Measurements from ENCODE around the gene NAXE.
A peak's percentile ranks its signal among the peaks of the same experiment; 100 is the strongest.
"Not testable (repeated sequence)": the region's sequence is repeated elsewhere in the genome, so short reads cannot be mapped to it uniquely, and the experiment has no call there.

NAXE gene

GRCh38 chr1:156601122-156601830, 9.7 kb downstream of the NAXE start, which contains the start of gene GPATCH4:
GPATCH4 (minus strand) TSS chr1:156601479.
- Histone ChIP-seq H3K9me3 (ENCODE audit: severe bottlenecking) (no peaks in the 10 kb centered on the region), H3K4me3 (ENCODE audit: low read depth, low read length) (peak within 1 kb of the TSS; percentile 87), H3K36me3 (peaks cover 33% of the 10 kb centered on the region), H3K27ac (peak within 1 kb of the TSS; percentile 71), H3K27me3 (ENCODE audit: insufficient read depth, low read depth, severe bottlenecking) (no peaks in the 10 kb centered on the region)
- peak; percentile 86 for DNase-seq
- TF ChIP-seq, protein P1, sequence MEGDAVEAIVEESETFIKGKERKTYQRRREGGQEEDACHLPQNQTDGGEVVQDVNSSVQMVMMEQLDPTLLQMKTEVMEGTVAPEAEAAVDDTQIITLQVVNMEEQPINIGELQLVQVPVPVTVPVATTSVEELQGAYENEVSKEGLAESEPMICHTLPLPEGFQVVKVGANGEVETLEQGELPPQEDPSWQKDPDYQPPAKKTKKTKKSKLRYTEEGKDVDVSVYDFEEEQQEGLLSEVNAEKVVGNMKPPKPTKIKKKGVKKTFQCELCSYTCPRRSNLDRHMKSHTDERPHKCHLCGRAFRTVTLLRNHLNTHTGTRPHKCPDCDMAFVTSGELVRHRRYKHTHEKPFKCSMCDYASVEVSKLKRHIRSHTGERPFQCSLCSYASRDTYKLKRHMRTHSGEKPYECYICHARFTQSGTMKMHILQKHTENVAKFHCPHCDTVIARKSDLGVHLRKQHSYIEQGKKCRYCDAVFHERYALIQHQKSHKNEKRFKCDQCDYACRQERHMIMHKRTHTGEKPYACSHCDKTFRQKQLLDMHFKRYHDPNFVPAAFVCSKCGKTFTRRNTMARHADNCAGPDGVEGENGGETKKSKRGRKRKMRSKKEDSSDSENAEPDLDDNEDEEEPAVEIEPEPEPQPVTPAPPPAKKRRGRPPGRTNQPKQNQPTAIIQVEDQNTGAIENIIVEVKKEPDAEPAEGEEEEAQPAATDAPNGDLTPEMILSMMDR (IDR thresholded peaks at IDR 0.05; ENCODE audit: low read depth, low read length), result no peak

GRCh38 chr1:156601892-156602291, 10.3 kb downstream of the NAXE start:
- no peaks in the 10 kb centered on the region for H3K27me3 ChIP-seq (ENCODE audit: insufficient read depth, low read depth, severe bottlenecking)
- peak overlapping the region; percentile 87 for H3K4me3 ChIP-seq (ENCODE audit: low read depth, low read length)
- H3K9me3 ChIP-seq (ENCODE audit: severe bottlenecking), result no peaks in the 10 kb centered on the region
- peak overlapping the region; percentile 71 for H3K27ac ChIP-seq
- DNase-seq, result no peak
- peaks cover 27% of the 10 kb centered on the region for H3K36me3 ChIP-seq
- TF ChIP-seq, protein P1 (IDR thresholded peaks at IDR 0.05; ENCODE audit: low read depth, low read length), result no peak

GRCh38 chr1:156602557-156602993, 11.0 kb downstream of the NAXE start:
- Histone ChIP-seq H3K27ac (no peak overlapping the region), H3K27me3 (ENCODE audit: insufficient read depth, low read depth, severe bottlenecking) (no peaks in the 10 kb centered on the region), H3K36me3 (peaks cover 20% of the 10 kb centered on the region), H3K9me3 (ENCODE audit: severe bottlenecking) (no peaks in the 10 kb centered on the region), H3K4me3 (ENCODE audit: low read depth, low read length) (no peak overlapping the region)
- DNase-seq, result no peak
- TF ChIP-seq, protein P1 (IDR thresholded peaks at IDR 0.05; ENCODE audit: low read depth, low read length), result peak; percentile 65

- not testable (repeated sequence) for H3K4me3 ChIP-seq (ENCODE audit: low read depth, low read length); H3K9me3 ChIP-seq (ENCODE audit: severe bottlenecking); DNase-seq; H3K27ac ChIP-seq; H3K27me3 ChIP-seq (ENCODE audit: insufficient read depth, low read depth, severe bottlenecking); H3K36me3 ChIP-seq
Observed at GRCh38 chr1:156607344-156607743, 15.8 kb downstream of the NAXE start.

DNA sequence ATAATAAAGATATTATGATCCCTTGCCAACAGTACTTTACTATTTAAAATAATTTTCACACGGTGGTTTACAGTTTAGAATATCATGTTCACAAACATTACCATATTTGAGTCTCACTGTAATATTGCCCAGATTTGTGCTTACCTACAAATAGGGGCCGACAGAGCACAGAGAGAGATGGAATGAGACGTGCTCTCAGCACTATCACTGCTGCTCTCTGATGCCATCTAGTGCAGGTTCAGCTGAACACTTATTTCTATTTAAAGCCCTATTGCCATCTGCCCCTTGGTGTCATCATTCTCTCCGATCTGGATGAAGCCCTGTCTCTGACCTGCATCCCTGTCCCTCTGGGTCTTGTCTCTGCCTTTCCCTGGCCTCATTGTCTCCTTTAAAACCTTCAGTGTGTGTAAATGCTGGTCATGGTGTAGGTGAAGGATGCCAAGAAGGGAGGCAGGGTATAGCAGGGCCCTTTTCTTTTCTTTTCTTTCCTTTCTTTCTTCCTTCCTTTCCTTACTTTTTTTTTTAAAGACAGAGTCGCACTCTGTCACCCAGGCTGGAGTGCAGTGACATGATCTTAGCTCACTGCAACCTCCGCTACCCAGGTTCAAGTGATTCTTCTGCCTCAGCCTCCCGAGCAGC, 16.6 kb downstream of the NAXE start:
- no peaks in the 10 kb centered on the region for H3K9me3 ChIP-seq (ENCODE audit: severe bottlenecking)
- no peaks in the 10 kb centered on the region for H3K36me3 ChIP-seq
- H3K27me3 ChIP-seq (ENCODE audit: insufficient read depth, low read depth, severe bottlenecking), result no peaks in the 10 kb centered on the region
- DNase-seq, result peak; percentile 88
- TF ChIP-seq, protein P1 (IDR thresholded peaks at IDR 0.05; ENCODE audit: low read depth, low read length), result peak; percentile 98
- no peak overlapping the region for H3K27ac ChIP-seq
- H3K4me3 ChIP-seq (ENCODE audit: low read depth, low read length), result no peak overlapping the region

DNA sequence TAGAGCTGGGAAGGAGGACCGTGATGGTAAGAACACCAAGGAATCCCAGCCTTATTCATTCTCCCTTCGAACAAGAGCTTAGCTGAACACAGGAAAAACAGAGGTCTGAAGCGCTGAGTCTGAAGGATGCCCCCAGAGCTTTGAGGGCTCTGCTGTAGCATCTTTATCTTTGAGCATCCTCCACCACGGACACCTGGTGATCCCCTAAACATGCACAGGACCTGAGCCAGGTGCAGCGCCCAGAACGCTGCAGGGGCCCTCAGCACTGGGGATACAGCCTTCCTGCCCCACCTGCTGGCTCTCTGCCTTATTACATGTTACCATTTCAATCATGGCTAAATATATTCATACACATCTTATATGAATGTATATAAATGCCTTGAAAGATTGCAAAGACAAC, 17.4 kb downstream of the NAXE start:
- TF ChIP-seq, protein P1 (IDR thresholded peaks at IDR 0.05; ENCODE audit: low read depth, low read length), result peak; percentile 89
- Histone ChIP-seq H3K27ac (no peak overlapping the region), H3K4me3 (ENCODE audit: low read depth, low read length) (no peak overlapping the region), H3K9me3 (ENCODE audit: severe bottlenecking) (no peaks in the 10 kb centered on the region), H3K36me3 (no peaks in the 10 kb centered on the region), H3K27me3 (ENCODE audit: insufficient read depth, low read depth, severe bottlenecking) (no peaks in the 10 kb centered on the region)
- DNase-seq, result peak; percentile 78

DNA sequence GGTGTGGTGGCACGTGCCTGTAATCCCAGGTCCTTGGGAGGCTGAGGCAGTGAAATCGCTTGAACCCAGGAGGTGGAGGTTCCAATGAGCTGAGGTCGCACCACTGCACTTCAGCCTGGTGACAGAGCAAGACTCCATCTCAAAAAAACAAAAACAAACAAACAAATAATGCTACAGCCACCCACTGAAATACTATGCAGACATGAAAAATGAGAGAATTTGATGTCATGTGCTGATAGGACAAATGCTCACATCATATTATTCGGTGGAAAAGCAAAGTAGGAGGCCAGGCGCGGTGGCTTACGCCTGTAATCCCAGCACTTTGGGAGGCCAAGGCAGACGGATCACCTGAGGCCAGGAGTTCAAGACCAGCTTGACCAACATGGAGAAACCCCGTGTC, 18.5 kb downstream of the NAXE start:
- DNase-seq, result not testable (repeated sequence)

More for the DNA sequence above, 18.5 kb downstream of the NAXE start:
- H3K9me3 ChIP-seq (ENCODE audit: severe bottlenecking); H3K27me3 ChIP-seq (ENCODE audit: insufficient read depth, low read depth, severe bottlenecking); H3K4me3 ChIP-seq (ENCODE audit: low read depth, low read length); H3K36me3 ChIP-seq; H3K27ac ChIP-seq: not testable (repeated sequence)
